ENCODE measurements around the gene C17orf113. TPM values are rescaled to one million over a fixed set of nuclear protein-coding genes. Genes with fewer than 3 reads are reported as not detected.
A peak's percentile ranks its signal among the peaks of the same experiment; 100 is the strongest.
"Not testable (repeated sequence)": the region's sequence is repeated elsewhere in the genome, so short reads cannot be mapped to it uniquely, and the experiment has no call there.

Gene C17orf113
- total RNA-seq, 2 donors from 2014 or later: 1.7 to 2.9 TPM

DNA sequence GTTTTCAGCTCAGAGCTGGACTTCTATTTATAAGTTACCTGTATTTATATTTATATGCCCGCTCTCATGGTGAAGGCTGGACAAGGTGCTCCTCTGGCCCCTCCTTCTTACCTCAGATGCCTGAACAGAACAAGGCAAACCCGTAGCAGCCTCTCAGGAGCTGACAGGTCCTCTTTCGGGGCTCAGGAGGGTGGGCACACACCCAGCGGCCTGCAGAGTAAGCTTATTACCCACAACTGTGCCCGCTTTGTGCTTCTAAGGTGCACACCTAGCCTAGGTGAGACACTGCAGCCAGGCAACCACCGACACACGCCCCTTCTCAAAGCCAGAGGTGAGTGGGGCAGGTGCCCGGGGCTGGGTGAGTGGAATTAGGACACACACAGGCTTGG lies 25.2 kb downstream of the C17orf113 start:
- H3K4me1 ChIP-seq (ENCODE audit: control insufficient read depth, insufficient read depth, low read length): peaks cover 3% of the 10 kb centered on the region
- no peak overlapping the region for H3K4me3 Mint-ChIP-seq
- H3K4me3 ChIP-seq (ENCODE audit: low read length): no peak overlapping the region
- H3K27me3 ChIP-seq (ENCODE audit: control insufficient read depth, insufficient read depth, low read length, poor library complexity, severe bottlenecking): no peaks in the 10 kb centered on the region
- H3K9me3 Mint-ChIP-seq: no peaks in the 10 kb centered on the region
- no peaks in the 10 kb centered on the region for H3K27me3 Mint-ChIP-seq (ENCODE audit: insufficient read depth)
- 77 to 90% methylated on average over 6 to 8 of the region's 8 CpGs for WGBS, 2 experiments (ENCODE audit: insufficient coverage in 1 of 2, insufficient read length in 1 of 2)
- TF ChIP-seq CTCF (conservative IDR thresholded peaks at IDR 0.05): no peak
- H3K27ac ChIP-seq (ENCODE audit: low read depth, low read length): no peak overlapping the region
- H3K36me3 Mint-ChIP-seq (ENCODE audit: low read depth): peaks cover 32% of the 10 kb centered on the region
- no peak overlapping the region for H3K9ac ChIP-seq (ENCODE audit: extremely low read depth, low read length, poor library complexity, severe bottlenecking)
- peaks cover 12% of the 10 kb centered on the region for H3K4me1 Mint-ChIP-seq
- peaks cover 39% of the 10 kb centered on the region for H3K36me3 ChIP-seq (ENCODE audit: control insufficient read depth, insufficient read depth, low read length)
- no peak overlapping the region for H3K27ac Mint-ChIP-seq
- DNase-seq: no peak
- H3K9me3 ChIP-seq (ENCODE audit: control insufficient read depth, low read length): no peaks in the 10 kb centered on the region

GRCh38 chr17:42023524-42024349 lies 26.7 kb downstream of the C17orf113 start:
- H3K9ac ChIP-seq (ENCODE audit: extremely low read depth, low read length, poor library complexity, severe bottlenecking): no peak overlapping the region
- no peak for TF ChIP-seq CTCF (conservative IDR thresholded peaks at IDR 0.05)
- Mint-ChIP-seq H3K4me3 (no peak overlapping the region), H3K4me1 (peaks cover 13% of the 10 kb centered on the region), H3K9me3 (no peaks in the 10 kb centered on the region), H3K27ac (peak overlapping the region; percentile 35), H3K27me3 (ENCODE audit: insufficient read depth) (no peaks in the 10 kb centered on the region), H3K36me3 (ENCODE audit: low read depth) (peaks cover 32% of the 10 kb centered on the region)
- H3K36me3 ChIP-seq (ENCODE audit: control insufficient read depth, insufficient read depth, low read length): peaks cover 39% of the 10 kb centered on the region
- no peaks in the 10 kb centered on the region for H3K27me3 ChIP-seq (ENCODE audit: control insufficient read depth, insufficient read depth, low read length, poor library complexity, severe bottlenecking)
- DNase-seq: no peak
- 96 to 97% methylated on average over 12 to 15 of the region's 15 CpGs for WGBS, 2 experiments (ENCODE audit: insufficient coverage in 1 of 2, insufficient read length in 1 of 2)
- no peak overlapping the region for H3K27ac ChIP-seq (ENCODE audit: low read depth, low read length)
- H3K9me3 ChIP-seq (ENCODE audit: control insufficient read depth, low read length): no peaks in the 10 kb centered on the region
- H3K4me1 ChIP-seq (ENCODE audit: control insufficient read depth, insufficient read depth, low read length): peaks cover 3% of the 10 kb centered on the region
- no peak overlapping the region for H3K4me3 ChIP-seq (ENCODE audit: low read length)

GRCh38 chr17:42020845-42021244 lies 29.6 kb downstream of the C17orf113 start:
- peak overlapping the region; percentile 78 for H3K9ac ChIP-seq (ENCODE audit: extremely low read depth, low read length, poor library complexity, severe bottlenecking)
- H3K9me3 Mint-ChIP-seq; H3K27me3 ChIP-seq (ENCODE audit: control insufficient read depth, insufficient read depth, low read length, poor library complexity, severe bottlenecking); H3K4me1 ChIP-seq (ENCODE audit: control insufficient read depth, insufficient read depth, low read length); H3K27ac ChIP-seq (ENCODE audit: low read depth, low read length); H3K9me3 ChIP-seq (ENCODE audit: control insufficient read depth, low read length); H3K27me3 Mint-ChIP-seq (ENCODE audit: insufficient read depth); DNase-seq: not testable (repeated sequence)
- peak overlapping the region; percentile 92 for H3K4me3 ChIP-seq (ENCODE audit: low read length)
- peaks cover 33% of the 10 kb centered on the region for H3K36me3 Mint-ChIP-seq (ENCODE audit: low read depth)
- H3K27ac Mint-ChIP-seq: peak overlapping the region; percentile 58
- H3K4me3 Mint-ChIP-seq: peak overlapping the region; percentile 86
- peaks cover 22% of the 10 kb centered on the region for H3K4me1 Mint-ChIP-seq
- H3K36me3 ChIP-seq (ENCODE audit: control insufficient read depth, insufficient read depth, low read length): peaks cover 39% of the 10 kb centered on the region
- 83 to 95% methylated on average over 6 to 8 of the region's 8 CpGs for WGBS, 2 experiments (ENCODE audit: insufficient coverage in 1 of 2, insufficient read length in 1 of 2)

Data from endodermal cell (in vitro differentiated cells).